H4 (cell line): ENCODE results near the gene CDH22. TPM values are rescaled to one million over a fixed set of nuclear protein-coding genes. Genes with fewer than 3 reads are reported as not detected.

ENCODE experiments used
- DNase-seq: peaks from one replicate; pipeline ENCODE4 v3.0.0-alpha.2; 2015; ENCODE audit warnings: low spot score
- total RNA-seq: library from RNA; depleted of rRNA; stranded (reverse); fragments of >200 nt; shearing (Covaris generic); gene quantifications from 2 replicates; pipeline ENCODE4 v1.2.3, GENCODE V29; 2014

The CDH22 gene
- total RNA-seq, 1 experiment from 2014 or later: not detected

DNA sequence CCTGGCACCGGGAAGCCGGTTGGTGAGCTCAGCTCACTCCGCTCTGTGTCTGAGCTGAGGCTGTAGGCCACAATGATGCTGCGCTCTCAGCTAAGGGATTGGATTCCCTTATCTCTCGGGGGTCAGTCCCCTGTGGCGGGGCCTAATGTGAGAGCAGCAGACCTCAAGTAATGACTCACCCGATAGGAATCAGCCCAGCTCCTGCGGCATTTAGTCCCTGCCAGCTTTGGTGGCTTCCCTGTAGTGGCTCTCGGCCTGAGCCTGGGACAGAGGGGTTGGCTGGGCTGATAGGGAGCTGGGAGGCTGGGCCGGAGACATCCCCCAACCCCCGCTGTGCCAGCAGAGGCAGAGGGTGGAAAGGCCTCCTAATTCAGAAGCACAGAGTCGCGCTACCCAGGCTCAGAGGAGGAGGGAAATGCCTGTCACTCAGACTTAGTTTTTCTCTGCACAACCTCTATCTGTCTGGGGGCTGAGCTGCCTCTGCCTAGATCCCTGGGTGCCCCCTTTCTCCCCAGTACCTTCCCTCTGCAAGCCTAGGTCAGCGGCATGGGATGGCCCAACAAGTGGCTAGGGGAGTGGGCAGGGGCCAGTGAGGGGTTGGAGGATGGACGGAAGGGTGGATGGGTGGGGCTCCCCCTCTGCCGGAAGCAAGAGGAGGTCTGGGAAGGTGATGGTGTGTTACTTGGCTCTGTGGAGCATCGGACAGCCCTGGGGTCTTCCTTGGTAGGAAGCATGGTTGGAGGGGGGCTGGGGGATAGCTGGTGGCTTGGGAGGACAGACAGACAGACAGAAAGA is 92.2 kb downstream of the CDH22 start:
- peak; percentile 95 for DNase-seq

DNA sequence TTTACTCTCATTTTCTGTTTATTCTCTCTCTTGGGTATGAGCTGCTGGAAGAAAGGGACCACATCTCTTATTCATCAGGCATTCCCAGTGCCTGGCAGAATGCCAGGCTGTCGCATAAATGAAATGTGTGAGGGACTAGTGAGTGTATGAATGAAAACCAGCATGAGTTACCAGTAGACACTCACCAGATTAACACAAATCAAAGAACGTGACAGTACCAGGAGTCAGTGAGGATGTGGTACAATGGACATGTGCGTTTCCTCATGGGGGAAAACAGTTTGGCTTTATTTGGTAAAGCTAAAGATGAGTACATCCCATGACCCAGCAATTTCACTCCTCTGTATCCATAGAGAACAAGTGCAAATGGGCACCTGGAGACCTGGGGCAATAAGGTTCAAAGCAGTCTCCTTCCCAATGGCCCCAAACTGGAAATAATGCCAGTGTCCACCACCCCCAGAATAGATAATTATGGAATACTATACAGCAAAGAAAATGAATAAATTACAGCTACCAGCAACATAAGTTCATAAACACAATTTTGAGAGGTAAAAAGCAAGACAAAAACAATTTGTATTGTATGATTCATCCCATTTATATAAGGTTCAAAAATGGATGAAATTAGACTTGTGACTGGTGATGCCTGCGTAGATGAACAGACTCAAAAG is 93.3 kb downstream of the CDH22 start:
- DNase-seq: peak; percentile 62

DNA sequence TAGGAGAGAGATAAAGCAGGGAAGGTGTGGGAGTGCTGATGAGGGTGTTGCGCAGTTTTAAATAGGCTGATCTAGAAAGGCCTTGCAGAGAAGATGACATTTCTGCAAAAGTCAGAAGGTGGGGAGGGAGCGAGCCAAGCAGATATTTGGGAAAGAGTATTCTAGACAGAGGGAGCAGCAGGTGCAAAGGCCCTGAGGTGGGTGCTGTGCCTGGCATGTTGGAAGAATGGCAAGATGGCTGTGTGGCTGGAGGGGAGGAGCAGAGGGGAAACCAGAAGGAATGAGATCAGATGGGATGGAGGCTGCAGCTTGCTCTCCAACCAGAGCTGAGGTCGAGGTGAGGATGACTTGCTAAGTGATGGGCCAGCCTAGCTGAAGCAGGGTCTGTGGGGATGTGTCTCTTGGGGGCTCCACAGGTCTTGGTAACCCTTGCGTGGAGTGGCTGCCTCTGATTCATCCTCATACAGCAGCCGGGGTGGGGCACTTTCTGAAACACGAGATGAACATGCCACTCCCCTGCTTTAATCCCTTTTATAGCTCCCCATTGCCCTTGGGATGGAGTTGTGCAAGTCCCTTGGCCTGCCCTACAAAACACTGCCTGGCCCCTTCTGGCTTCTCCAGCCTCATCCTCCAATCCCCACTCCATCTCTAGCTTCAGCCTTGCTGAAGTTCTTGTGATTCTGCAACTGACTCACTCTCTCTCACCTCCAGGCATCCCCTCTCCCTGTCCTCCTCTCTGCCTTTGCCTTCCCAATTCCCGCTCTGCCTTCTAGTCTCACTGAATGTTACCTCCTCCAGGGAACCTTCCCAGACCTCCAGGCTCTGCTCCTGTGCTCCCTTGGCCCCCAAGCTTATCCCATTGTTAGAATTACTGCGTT is 94.1 kb downstream of the CDH22 start:
- peak; percentile 54 for DNase-seq

DNA sequence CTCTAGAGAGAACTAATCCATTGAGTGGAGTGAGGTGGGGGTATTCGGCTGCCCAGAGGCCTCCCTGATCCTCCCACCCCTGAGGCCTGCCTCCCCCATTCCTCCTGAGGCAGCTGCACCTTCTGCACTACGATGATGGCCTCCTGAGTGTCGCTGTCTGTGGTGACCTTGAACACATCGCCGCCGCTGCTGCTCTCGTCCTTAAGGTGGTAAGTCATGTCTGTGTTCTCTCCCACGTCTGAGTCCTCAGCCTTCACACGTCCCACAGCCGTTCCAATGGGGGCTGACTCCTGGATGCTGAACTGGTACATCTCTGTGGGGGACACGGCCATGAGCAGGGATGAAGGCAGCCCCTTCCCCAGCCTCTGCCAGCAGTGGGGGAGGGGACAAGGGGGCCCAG is 95.4 kb downstream of the CDH22 start:
- DNase-seq: no peak

DNA sequence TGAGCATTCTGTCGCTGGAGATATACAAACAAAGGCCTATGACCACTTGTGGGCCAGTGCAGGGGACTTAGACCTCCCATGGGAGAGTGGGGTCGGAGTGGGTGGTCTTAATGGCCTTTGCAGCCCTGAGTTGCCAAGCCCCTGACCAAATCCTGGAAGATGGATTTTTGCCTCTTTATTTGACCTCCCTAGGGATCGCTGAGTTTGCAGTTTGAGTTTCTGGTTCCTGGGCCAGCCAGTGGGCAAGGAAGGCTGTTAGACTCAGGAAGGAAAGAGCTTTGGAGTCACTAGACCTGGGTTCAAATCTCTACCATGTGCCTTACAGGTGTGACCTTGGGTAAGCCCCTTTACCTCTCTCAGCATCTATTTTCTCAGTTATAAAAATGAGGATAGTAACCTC is 96.0 kb downstream of the CDH22 start:
- DNase-seq: no peak

DNA sequence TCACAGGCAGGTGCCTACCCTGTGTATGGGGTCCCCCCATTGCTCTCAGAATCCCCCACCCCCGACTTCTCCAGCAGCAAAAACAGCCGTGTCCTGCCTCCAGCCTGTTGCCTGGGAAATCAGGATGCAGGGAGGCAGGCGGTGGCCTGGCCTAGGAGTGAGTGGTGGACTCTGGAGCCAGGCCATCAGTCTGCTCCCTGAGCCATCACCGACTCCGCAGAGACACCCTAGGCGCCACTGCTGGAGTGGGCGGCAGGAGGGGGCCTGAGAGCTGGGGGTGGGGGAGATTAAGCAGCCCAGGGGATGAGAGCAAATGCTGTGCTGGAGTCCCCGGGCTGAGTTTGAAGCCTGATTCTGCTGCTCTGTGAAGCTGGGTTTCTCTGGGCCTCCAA is 97.0 kb downstream of the CDH22 start:
- no peak for DNase-seq

- DNase-seq: no peak
Measured at GRCh38 chr20:46210672-46211330, 97.5 kb downstream of the CDH22 start.

GRCh38 chr20:46209930-46210671 is 98.2 kb downstream of the CDH22 start:
- no peak for DNase-seq

- no peak for DNase-seq
Measured at GRCh38 chr20:46207793-46208192, 100.5 kb downstream of the CDH22 start.

DNA sequence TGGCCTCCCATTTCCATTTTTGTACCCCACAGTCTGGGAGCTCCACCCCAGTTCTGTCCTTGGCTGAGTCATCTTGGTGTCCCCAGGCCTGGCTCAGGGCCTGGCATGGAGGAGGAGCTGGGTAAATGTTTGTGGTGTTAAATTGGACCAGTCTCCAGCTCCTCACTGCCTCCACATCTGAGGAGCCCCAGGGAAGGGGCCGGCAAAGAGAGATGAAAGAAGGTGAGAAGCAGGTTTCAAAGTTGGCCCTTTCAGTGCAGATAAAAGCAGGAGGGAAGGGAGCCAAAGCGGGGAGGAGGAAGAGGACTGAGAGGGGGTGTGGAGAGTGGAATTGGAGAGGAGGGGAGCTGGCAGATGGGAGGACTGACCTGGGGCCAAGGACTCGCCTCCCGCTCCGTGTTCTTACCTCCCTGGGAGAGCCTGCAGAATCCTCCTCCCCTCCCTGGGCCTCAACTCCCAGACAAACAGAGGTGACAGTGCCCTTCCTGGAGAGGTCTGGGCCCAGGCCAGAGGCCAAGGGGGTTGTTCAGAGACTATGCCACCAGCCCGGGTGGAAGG is 101.2 kb downstream of the CDH22 start:
- DNase-seq: peak; percentile 41

DNA sequence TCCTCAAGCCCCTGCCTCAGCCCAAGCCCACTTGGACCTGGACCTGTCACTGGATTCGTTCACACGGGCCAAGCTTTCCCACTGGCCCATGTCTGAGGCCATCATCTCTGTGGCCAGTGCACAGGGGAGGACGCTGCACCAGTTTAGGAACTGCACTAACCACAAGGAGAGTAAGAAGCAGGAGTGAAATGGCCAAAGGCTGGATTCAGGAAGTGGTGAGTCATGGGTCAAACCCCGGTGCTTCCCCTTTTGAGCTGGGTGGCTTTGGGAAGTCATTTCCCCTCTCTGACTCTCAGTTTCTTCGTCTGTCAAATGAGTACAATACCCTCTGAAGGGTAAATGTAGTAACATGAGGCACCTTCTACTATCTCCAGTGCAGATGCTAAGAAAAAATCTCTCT is 102.3 kb downstream of the CDH22 start:
- peak; percentile 63 for DNase-seq

GRCh38 chr20:46205349-46205748 is 102.9 kb downstream of the CDH22 start:
- DNase-seq: no peak

DNA sequence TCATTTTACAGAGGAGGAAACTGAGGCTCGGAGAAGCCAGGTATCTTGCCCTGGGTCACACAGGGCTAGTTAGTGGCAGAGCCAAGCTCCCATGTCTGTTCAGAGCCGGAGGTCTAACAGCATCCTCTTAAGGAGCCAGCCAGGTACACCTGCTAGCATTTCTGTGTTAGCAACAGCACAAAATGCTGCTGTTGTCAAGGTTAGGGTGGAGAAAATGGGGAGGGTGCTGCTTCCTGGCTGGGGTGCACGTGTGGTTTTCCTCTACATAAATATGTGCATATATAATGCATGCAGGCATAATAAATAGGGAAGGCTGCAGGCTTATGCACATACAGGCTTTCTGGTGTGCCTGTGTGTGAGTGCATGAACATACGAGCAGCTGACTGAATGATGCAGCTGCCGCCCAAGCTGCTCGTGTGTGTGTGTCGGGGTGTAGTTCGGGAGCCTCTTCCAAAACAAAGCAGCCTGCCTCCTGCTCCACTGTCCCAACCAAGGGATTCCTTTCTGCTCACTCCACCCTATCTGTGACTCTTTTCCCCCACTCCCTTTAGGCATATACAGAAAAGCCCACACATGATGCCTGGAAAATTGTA is 103.6 kb downstream of the CDH22 start:
- DNase-seq: no peak

DNA sequence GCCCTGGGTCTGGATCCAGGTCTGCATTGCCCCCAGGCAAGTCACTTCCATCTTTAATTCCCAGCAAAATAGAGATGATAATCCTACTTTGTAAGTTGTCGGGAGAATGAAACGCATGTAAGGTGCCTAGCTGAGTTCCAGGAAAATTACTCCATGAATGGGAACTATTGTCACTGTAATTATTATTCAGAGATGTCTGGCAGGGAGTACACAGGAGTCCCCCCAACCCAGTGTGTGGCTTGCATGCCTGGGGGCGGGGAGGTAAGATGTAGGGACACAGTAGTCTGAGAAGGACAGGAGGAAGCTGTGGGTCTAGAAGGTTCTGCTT is 104.8 kb downstream of the CDH22 start:
- DNase-seq: no peak

DNA sequence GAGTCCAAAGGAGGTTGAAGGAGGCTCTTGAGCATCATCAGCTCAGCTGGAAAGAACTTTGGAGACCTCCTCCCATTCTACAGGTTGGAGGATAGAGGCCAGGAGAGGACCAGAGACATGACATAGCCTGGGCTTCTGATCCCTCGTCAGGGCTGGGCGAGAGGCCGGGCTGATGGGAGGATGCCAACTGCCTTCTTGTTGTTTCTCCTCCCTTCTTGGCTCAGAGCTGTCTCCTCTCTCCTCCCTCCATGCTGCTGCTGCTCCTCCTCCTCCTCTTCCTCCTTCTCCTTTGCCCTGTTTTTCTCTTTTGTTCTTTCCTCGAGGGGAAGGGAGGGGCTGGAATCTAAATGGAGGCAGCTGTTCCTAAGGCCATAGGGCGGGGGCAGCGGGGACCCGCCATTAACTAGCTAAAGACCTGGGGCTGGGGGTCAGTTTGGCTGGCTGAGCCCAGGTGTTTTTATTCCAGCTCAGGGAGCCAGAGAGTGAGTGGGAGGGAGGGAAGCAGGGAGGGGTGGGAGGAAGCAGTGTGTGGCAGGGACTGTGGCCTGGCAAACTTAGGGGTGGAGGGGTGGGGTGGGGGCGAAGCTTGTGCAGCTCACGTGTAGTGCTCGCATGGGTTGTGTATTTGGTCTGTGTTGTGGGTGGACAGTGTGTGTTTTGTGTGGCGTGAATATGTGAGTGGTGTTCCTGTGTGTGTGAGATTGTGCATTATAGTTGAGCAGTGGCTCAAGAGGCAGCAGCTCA is 105.4 kb downstream of the CDH22 start:
- DNase-seq: no peak

DNA sequence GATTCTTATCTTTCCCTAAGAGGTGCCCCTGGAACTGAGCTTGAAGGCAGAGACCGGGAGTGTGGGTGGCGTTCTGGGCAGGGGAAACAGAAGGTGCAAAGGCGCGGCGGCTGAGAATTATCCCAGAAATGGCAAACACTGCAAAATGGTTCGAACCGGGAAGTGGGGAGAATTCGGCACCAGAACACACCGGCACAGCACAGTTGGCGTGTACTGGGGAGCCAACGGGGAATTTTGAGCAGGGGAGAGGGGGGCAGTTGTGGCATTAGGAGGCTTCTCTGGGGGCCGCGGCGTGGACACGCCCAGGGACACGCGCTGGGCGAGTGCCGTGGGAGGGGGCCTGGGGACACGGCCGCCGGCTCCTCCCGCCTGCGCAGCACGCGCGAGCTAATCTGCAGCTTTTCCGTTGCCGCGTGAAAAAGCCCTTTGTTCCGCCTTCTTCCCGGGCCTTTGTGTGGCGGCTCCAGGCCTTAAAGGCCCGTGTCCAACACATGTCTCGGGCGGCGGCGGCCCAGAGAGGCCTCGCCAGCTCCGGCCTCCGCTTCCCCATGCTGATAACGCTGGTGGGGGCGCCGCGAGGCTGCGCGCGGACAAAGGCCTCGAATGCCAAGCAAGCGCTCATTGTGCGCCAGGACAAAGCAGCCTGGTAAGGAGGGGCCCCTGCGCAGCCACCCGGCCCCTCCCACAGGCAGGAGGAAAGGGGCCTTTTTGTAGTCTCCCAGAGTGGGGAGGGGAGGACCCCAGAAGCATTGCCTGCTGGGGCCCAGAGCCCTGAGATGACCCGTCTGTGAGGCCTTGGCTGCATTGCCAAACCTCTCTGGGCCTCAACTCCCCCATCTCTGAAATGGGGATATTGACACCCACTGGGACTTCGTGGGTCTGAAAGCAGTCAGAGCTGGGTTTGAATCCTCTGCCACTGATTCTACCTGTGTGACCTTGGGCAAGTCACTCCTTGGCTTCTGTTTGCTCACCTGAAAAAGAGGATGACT is 107.4 kb downstream of the CDH22 start:
- DNase-seq: no peak

DNA sequence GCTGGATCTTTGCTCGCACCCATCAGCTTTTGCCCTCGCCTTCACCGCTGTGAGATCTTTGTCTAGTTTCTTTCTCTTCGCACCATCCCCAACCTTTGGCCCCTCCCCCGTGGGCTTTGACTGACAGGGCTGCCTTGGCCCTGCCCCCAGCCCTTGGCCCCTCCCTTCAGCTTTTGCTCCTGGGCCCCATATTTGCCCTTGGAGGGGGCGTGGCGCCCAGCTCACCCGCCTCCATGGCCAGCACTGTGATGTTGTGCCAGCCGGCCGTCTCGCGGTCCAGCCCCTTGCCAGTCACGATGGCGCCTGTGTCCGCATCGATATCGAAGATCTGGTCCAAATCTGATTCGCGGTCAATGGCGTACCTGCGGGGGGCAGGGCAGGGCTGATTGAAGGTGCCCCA is 109.1 kb downstream of the CDH22 start:
- DNase-seq: no peak

DNA sequence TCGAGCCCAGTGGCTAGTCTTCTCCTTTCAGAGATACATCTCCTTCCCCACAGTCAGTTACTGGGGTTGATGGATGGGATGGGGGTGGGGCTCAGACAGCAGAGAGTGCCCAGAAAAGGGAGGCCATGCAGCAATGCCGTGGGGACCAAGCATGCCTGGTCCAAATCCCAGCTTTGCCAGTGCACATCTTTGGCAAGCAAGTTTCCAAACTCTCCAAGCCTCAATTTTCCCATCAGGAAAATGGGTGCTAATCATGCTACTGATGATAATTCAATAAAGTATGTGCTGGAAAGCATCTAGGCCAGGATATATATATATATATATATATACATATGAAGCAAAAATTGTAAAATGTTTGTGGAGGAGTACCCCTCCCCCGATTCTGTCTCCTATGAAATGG is 111.3 kb downstream of the CDH22 start:
- DNase-seq: no peak
